Mesenchymal stem cell (in vitro differentiated cells and primary cell): Measurements from ENCODE around the gene LMOD2.

Experiments used
- DNase-seq: peaks from one replicate; pipeline ENCODE4 v3.0.0-alpha.2; 2013
- H2AFZ ChIP-seq: one replicate; pipeline ENCODE4 v1.6.1; 2013; ENCODE audit warnings: low read depth, mild to moderate bottlenecking, control low read depth, inconsistent platforms, low read length, moderate library complexity
- H2AK5ac ChIP-seq: 2 replicates; pipeline ENCODE4 v1.6.1; 2013; ENCODE audit warnings: low read length, moderate library complexity, mild to moderate bottlenecking, inconsistent platforms; ENCODE audit not compliant: severe bottlenecking
- H2BK120ac ChIP-seq: one replicate; pipeline ENCODE4 v1.6.1; 2013; ENCODE audit warnings: low read depth, mild to moderate bottlenecking, inconsistent platforms, low read length, moderate library complexity
- H2BK12ac ChIP-seq, 2 experiments: one replicate each; pipeline ENCODE4 v1.6.1; 2013; ENCODE audit warnings: inconsistent platforms in 2 of 2, low read length in 2 of 2, mild to moderate bottlenecking in 2 of 2, moderate library complexity in 2 of 2, control low read depth in 1 of 2
- H2BK15ac ChIP-seq: one replicate; pipeline ENCODE4 v1.6.1; 2013; ENCODE audit warnings: mild to moderate bottlenecking, low read depth, inconsistent platforms; ENCODE audit not compliant: poor library complexity, severe bottlenecking
- H2BK5ac ChIP-seq: 2 replicates; pipeline ENCODE4 v1.6.1; 2013; ENCODE audit warnings: low read depth, mild to moderate bottlenecking, low read length, control low read depth, inconsistent platforms; ENCODE audit not compliant: poor library complexity, severe bottlenecking
- H3K14ac ChIP-seq, 2 experiments: one replicate each; pipeline ENCODE4 v1.6.1; 2013; ENCODE audit warnings: inconsistent platforms in 2 of 2, low read length in 2 of 2, control low read depth in 1 of 2, mild to moderate bottlenecking in 1 of 2, moderate library complexity in 1 of 2
- H3K18ac ChIP-seq, 2 experiments: one replicate each; pipeline ENCODE4 v1.6.1; 2013; ENCODE audit warnings: inconsistent platforms in 2 of 2, low read length in 2 of 2, control low read depth in 1 of 2, low read depth in 1 of 2, mild to moderate bottlenecking in 1 of 2
- H3K23ac ChIP-seq, 2 experiments: one replicate each; pipeline ENCODE4 v1.6.1; 2013; ENCODE audit warnings: inconsistent platforms in 2 of 2, low read length in 2 of 2, mild to moderate bottlenecking in 2 of 2, moderate library complexity in 2 of 2, control low read depth in 1 of 2
- H3K27ac ChIP-seq: 2 replicates; pipeline ENCODE4 v1.5.1; 2013; ENCODE audit warnings: mild to moderate bottlenecking, moderate library complexity, low read length, control low read depth, inconsistent platforms; ENCODE audit not compliant: poor library complexity, severe bottlenecking
- H3K27me3 ChIP-seq, 2 experiments: 2 replicates each; pipeline versions ENCODE4 v1.6.1 to v1.7.0; 2013; ENCODE audit warnings: low read length in 2 of 2, mild to moderate bottlenecking in 2 of 2, moderate library complexity in 2 of 2, control low read depth in 1 of 2, inconsistent platforms in 1 of 2; ENCODE audit not compliant: control insufficient read depth in 1 of 2, insufficient read depth in 1 of 2
- H3K36me3 ChIP-seq, 2 experiments: 2 replicates each; pipeline versions ENCODE4 v1.6.1 to v1.7.0; 2013; ENCODE audit warnings: low read length in 2 of 2, control low read depth in 1 of 2, inconsistent platforms in 1 of 2, low read depth in 1 of 2, mild to moderate bottlenecking in 1 of 2; ENCODE audit not compliant: insufficient read depth in 2 of 2, control insufficient read depth in 1 of 2
- H3K4ac ChIP-seq, 2 experiments: one replicate each; pipeline ENCODE4 v1.6.1; 2013; ENCODE audit warnings: inconsistent platforms in 2 of 2, low read length in 2 of 2, mild to moderate bottlenecking in 2 of 2, moderate library complexity in 2 of 2, control low read depth in 1 of 2, low read depth in 1 of 2
- H3K4me1 ChIP-seq: 2 replicates; pipeline ENCODE4 v1.6.1; 2013; ENCODE audit warnings: low read depth, low read length, control low read depth; ENCODE audit not compliant: control insufficient read depth, insufficient read depth
- H3K4me2 ChIP-seq: 2 replicates; pipeline ENCODE4 v1.6.1; 2013; ENCODE audit warnings: low read length, mild to moderate bottlenecking, inconsistent platforms; ENCODE audit not compliant: poor library complexity, severe bottlenecking
- H3K4me3 ChIP-seq, 2 experiments: 2 replicates each; pipeline versions ENCODE4 v1.5.1 to v1.7.0; 2013; ENCODE audit warnings: low read length in 2 of 2, mild to moderate bottlenecking in 2 of 2, control low read depth in 1 of 2, low read depth in 1 of 2; ENCODE audit not compliant: insufficient read depth in 1 of 2
- H3K79me1 ChIP-seq: replicated peaks from 2 replicates; pipeline ENCODE4 v1.6.1; 2013; ENCODE audit warnings: mild to moderate bottlenecking, control low read depth, low read length, inconsistent platforms; ENCODE audit not compliant: poor library complexity, severe bottlenecking
- H3K9ac ChIP-seq: 2 replicates; pipeline ENCODE4 v1.7.0; 2013; ENCODE audit warnings: mild to moderate bottlenecking, low read length, moderate library complexity
- H3K9me3 ChIP-seq: 2 replicates; pipeline ENCODE4 v1.7.0; 2013; ENCODE audit warnings: mild to moderate bottlenecking, low read length; ENCODE audit not compliant: control insufficient read depth
- H4K8ac ChIP-seq: one replicate; pipeline ENCODE4 v1.6.1; 2013; ENCODE audit warnings: inconsistent platforms, mild to moderate bottlenecking, low read length, moderate library complexity
- H4K91ac ChIP-seq: one replicate; pipeline ENCODE4 v1.6.1; 2013; ENCODE audit warnings: mild to moderate bottlenecking, low read length, inconsistent platforms
- WGBS: methylation state at CpG from one replicate; pipeline ENCODE4 v1.1.7; 2013; ENCODE audit warnings: mixed read lengths; 5-methylcytosine and 5-hydroxymethylcytosine counted together

LMOD2 gene

GRCh38 chr7:123666492-123666891, 10.8 kb downstream of the LMOD2 start:
- no peaks in the 10 kb centered on the region for H3K27me3 ChIP-seq
- no peak overlapping the region for H2BK120ac ChIP-seq
- no peak overlapping the region for H4K8ac ChIP-seq
- no peak overlapping the region for H3K4me3 ChIP-seq
- no peaks in the 10 kb centered on the region for H3K9me3 ChIP-seq
- H2BK12ac ChIP-seq, result no peak overlapping the region
- no peak overlapping the region for H2BK5ac ChIP-seq
- H3K4me1 ChIP-seq, result no peaks in the 10 kb centered on the region
- H2BK15ac ChIP-seq, result no peak overlapping the region
- H3K27ac ChIP-seq, result no peak overlapping the region
- DNase-seq, result no peak
- no peak overlapping the region for H2AFZ ChIP-seq
- H3K23ac ChIP-seq, result no peak overlapping the region
- no peak overlapping the region for H4K91ac ChIP-seq
- no peaks in the 10 kb centered on the region for H3K79me1 ChIP-seq
- H3K14ac ChIP-seq, result no peak overlapping the region
- 89% methylated on average over 1 of the region's 1 CpG for WGBS
- H3K18ac ChIP-seq, result no peak overlapping the region
- H2AK5ac ChIP-seq, result no peak overlapping the region
- H3K36me3 ChIP-seq, result no peaks in the 10 kb centered on the region
- no peak overlapping the region for H3K9ac ChIP-seq
- no peak overlapping the region for H3K4ac ChIP-seq
- H3K4me2 ChIP-seq, result no peak overlapping the region

GRCh38 chr7:123669485-123669884, 13.8 kb downstream of the LMOD2 start:
- 94% methylated on average over 7 of the region's 7 CpGs for WGBS
- no peak overlapping the region for H2AK5ac ChIP-seq
- no peak overlapping the region for H3K14ac ChIP-seq
- H3K4me3 ChIP-seq, result no peak overlapping the region
- no peak overlapping the region for H4K91ac ChIP-seq
- no peak for DNase-seq
- H3K4ac ChIP-seq, result peak overlapping the region in 1 of 2 experiments; percentile 41
- no peak overlapping the region for H2BK12ac ChIP-seq
- no peak overlapping the region for H3K9ac ChIP-seq
- H4K8ac ChIP-seq, result no peak overlapping the region
- no peaks in the 10 kb centered on the region for H3K36me3 ChIP-seq
- H3K27ac ChIP-seq, result no peak overlapping the region
- no peak overlapping the region for H2BK15ac ChIP-seq
- H2BK5ac ChIP-seq, result no peak overlapping the region
- H3K18ac ChIP-seq, result no peak overlapping the region
- no peak overlapping the region for H3K4me2 ChIP-seq
- no peaks in the 10 kb centered on the region for H3K27me3 ChIP-seq
- H3K9me3 ChIP-seq, result no peaks in the 10 kb centered on the region
- H3K23ac ChIP-seq, result no peak overlapping the region
- H2BK120ac ChIP-seq, result no peak overlapping the region
- no peaks in the 10 kb centered on the region for H3K79me1 ChIP-seq
- no peak overlapping the region for H2AFZ ChIP-seq
- no peaks in the 10 kb centered on the region for H3K4me1 ChIP-seq

GRCh38 chr7:123673137-123673732, 17.6 kb downstream of the LMOD2 start:
- no peak overlapping the region for H2BK120ac ChIP-seq
- H3K79me1 ChIP-seq, result no peaks in the 10 kb centered on the region
- no peak overlapping the region for H2BK5ac ChIP-seq
- H3K4ac ChIP-seq, result no peak overlapping the region
- H3K27me3 ChIP-seq, result no peaks in the 10 kb centered on the region
- peaks cover 0 to 9% of the 10 kb centered on the region in 2 experiments for H3K36me3 ChIP-seq
- H2BK12ac ChIP-seq, result no peak overlapping the region
- H3K4me3 ChIP-seq, result no peak overlapping the region
- H3K23ac ChIP-seq, result no peak overlapping the region
- H4K8ac ChIP-seq, result no peak overlapping the region
- no peak overlapping the region for H2AK5ac ChIP-seq
- no peaks in the 10 kb centered on the region for H3K4me1 ChIP-seq
- H3K27ac ChIP-seq, result no peak overlapping the region
- 94% methylated on average over 3 of the region's 5 CpGs for WGBS
- no peak overlapping the region for H4K91ac ChIP-seq
- no peak overlapping the region for H2AFZ ChIP-seq
- H3K9me3 ChIP-seq, result no peaks in the 10 kb centered on the region
- no peak overlapping the region for H3K9ac ChIP-seq
- H3K18ac ChIP-seq, result no peak overlapping the region
- H3K14ac ChIP-seq, result no peak overlapping the region
- H3K4me2 ChIP-seq, result no peak overlapping the region
- DNase-seq, result no peak
- no peak overlapping the region for H2BK15ac ChIP-seq

GRCh38 chr7:123673752-123674398, 18.2 kb downstream of the LMOD2 start:
- Histone ChIP-seq H3K4me2 (no peak overlapping the region), H2BK5ac (no peak overlapping the region), H3K79me1 (no peaks in the 10 kb centered on the region), H3K4ac (no peak overlapping the region), H3K9ac (peak overlapping the region; percentile 1), H3K9me3 (no peaks in the 10 kb centered on the region), H3K4me1 (no peaks in the 10 kb centered on the region), H2AFZ (no peak overlapping the region), H3K27me3 (no peaks in the 10 kb centered on the region), H4K8ac (no peak overlapping the region), H3K18ac (no peak overlapping the region), H2BK15ac (no peak overlapping the region), H3K36me3 (peaks cover 0 to 15% of the 10 kb centered on the region in 2 experiments), H2BK12ac (no peak overlapping the region), H2AK5ac (no peak overlapping the region), H3K23ac (no peak overlapping the region), H3K27ac (no peak overlapping the region), H2BK120ac (no peak overlapping the region), H3K14ac (no peak overlapping the region), H3K4me3 (no peak overlapping the region), H4K91ac (no peak overlapping the region)
- 100% methylated on average over 2 of the region's 3 CpGs for WGBS
- peak; percentile 16 for DNase-seq
